ENCODE results near the gene DNMT3A.

Gene DNMT3A

DNA sequence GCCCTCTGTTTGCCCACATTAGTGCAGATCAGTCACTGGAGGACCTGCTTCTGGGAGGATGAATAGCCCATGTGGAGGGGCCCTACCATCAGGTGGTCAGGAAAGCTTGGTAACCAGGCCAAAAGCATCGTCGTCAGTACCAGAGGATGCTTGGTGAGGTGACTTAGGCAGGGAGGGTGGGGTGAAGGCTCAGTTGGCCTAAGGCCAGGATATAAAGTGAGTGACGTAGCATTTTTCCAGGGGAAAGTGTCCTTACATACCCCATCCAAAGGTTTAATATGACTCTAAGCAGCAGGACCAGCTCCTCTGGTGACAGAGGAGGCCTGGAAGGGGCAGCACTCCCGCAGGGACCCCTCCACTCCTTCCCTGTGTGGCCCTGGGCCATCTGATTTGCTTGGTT is 27.7 kb upstream of the DNMT3A start:
- Histone ChIP-seq H3K4me3 (ENCODE audit: low read length in 2 of 2) (no peak overlapping the region), H3K9me3 (replicated peaks in 1 of 2; ENCODE audit: control insufficient read depth in 2 of 2, insufficient read depth in 1 of 2, low read depth in 1 of 2, low read length in 2 of 2) (no peaks in the 10 kb centered on the region), H2BK120ac (ENCODE audit: low read depth, low read length) (no peak overlapping the region), H2BK5ac (ENCODE audit: low read length) (no peak overlapping the region), H3K27me3 (ENCODE audit: control insufficient read depth in 3 of 3, insufficient read depth in 3 of 3, low read depth in 1 of 3, low read length in 3 of 3) (peaks cover 0 to 20% (median 0%) of the 10 kb centered on the region in 3 experiments), H3K18ac (ENCODE audit: low read length) (peak overlapping the region; percentile 4), H3K14ac (ENCODE audit: low read length) (no peak overlapping the region), H3K4me2 (ENCODE audit: insufficient read depth, low read length, poor library complexity, severe bottlenecking) (no peak overlapping the region), H3K79me1 (ENCODE audit: low read depth, low read length) (no peaks in the 10 kb centered on the region), H3K4me1 (ENCODE audit: control insufficient read depth in 2 of 2, insufficient read depth in 1 of 2, low read depth in 1 of 2, low read length in 2 of 2) (peaks cover 6 to 22% of the 10 kb centered on the region in 2 donors), H3K4ac (ENCODE audit: low read length) (no peak overlapping the region), H3K27ac (replicated peaks; ENCODE audit: low read length) (no peak overlapping the region), H2BK15ac (ENCODE audit: low read length) (no peak overlapping the region), H4K8ac (ENCODE audit: low read depth, low read length) (no peak overlapping the region), H2AK5ac (ENCODE audit: low read depth, low read length) (no peak overlapping the region), H3K36me3 (replicated peaks in 1 of 2; ENCODE audit: control insufficient read depth in 2 of 2, insufficient read depth in 2 of 2, low read length in 2 of 2) (no peaks in the 10 kb centered on the region), H2BK12ac (ENCODE audit: low read length) (no peak overlapping the region), H4K91ac (ENCODE audit: low read depth, low read length, poor library complexity) (no peak overlapping the region), H2AFZ (ENCODE audit: low read length) (no peak overlapping the region), H3K23ac (ENCODE audit: low read depth, low read length, poor library complexity) (no peak overlapping the region), H3K9ac (ENCODE audit: low read depth, low read length, poor library complexity) (no peak overlapping the region)
- WGBS, 2 donors (ENCODE audit: extremely low coverage in 2 of 2, insufficient read length in 2 of 2, insufficient replicate concordance in 1 of 2) = no CpG with 5 or more reads among the region's 4 CpGs
- DNase-seq (ENCODE audit: low spot score) = no peak

DNA sequence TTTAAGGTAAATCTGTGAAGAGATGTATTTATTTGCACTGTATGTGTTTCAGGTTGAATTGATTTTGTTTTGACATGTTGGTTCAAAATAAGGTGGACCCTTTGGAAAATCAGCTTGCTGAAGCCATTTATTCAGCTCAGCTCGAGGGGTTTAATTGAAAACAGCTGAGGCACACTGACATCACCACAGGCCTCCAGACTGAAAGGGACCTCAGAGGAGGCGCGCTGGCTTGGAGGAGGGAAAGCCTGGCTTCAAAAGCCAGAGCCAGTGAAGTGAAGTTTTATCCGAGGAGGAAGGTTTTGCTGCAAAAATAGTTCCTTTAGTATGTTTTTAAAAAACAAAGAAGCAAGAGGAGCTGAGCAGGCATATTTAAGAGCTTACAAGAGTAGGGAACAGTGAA is 26.9 kb upstream of the DNMT3A start:
- H3K14ac ChIP-seq (ENCODE audit: low read length) = no peak overlapping the region
- no peak overlapping the region for H4K8ac ChIP-seq (ENCODE audit: low read depth, low read length)
- H2BK15ac ChIP-seq (ENCODE audit: low read length) = no peak overlapping the region
- no peaks in the 10 kb centered on the region for H3K79me1 ChIP-seq (ENCODE audit: low read depth, low read length)
- no peak overlapping the region for H3K18ac ChIP-seq (ENCODE audit: low read length)
- H2AK5ac ChIP-seq (ENCODE audit: low read depth, low read length) = no peak overlapping the region
- H3K4me2 ChIP-seq (ENCODE audit: insufficient read depth, low read length, poor library complexity, severe bottlenecking) = no peak overlapping the region
- no peak overlapping the region for H3K4me3 ChIP-seq (ENCODE audit: low read length in 2 of 2)
- no peaks in the 10 kb centered on the region for H3K36me3 ChIP-seq (replicated peaks in 1 of 2; ENCODE audit: control insufficient read depth in 2 of 2, insufficient read depth in 2 of 2, low read length in 2 of 2)
- peaks cover 0 to 27% (median 0%) of the 10 kb centered on the region in 3 experiments for H3K27me3 ChIP-seq (ENCODE audit: control insufficient read depth in 3 of 3, insufficient read depth in 3 of 3, low read depth in 1 of 3, low read length in 3 of 3)
- no CpG with 5 or more reads among the region's 4 CpGs for WGBS, 2 donors (ENCODE audit: extremely low coverage in 2 of 2, insufficient read length in 2 of 2, insufficient replicate concordance in 1 of 2)
- no peaks in the 10 kb centered on the region for H3K9me3 ChIP-seq (replicated peaks in 1 of 2; ENCODE audit: control insufficient read depth in 2 of 2, insufficient read depth in 1 of 2, low read depth in 1 of 2, low read length in 2 of 2)
- H3K9ac ChIP-seq (ENCODE audit: low read depth, low read length, poor library complexity) = no peak overlapping the region
- no peak overlapping the region for H4K91ac ChIP-seq (ENCODE audit: low read depth, low read length, poor library complexity)
- H3K4me1 ChIP-seq (ENCODE audit: control insufficient read depth in 2 of 2, insufficient read depth in 1 of 2, low read depth in 1 of 2, low read length in 2 of 2) = peaks cover 6 to 22% of the 10 kb centered on the region in 2 donors
- H2BK12ac ChIP-seq (ENCODE audit: low read length) = no peak overlapping the region
- no peak overlapping the region for H2BK120ac ChIP-seq (ENCODE audit: low read depth, low read length)
- no peak overlapping the region for H3K4ac ChIP-seq (ENCODE audit: low read length)
- no peak overlapping the region for H2AFZ ChIP-seq (ENCODE audit: low read length)
- DNase-seq (ENCODE audit: low spot score) = no peak
- H3K23ac ChIP-seq (ENCODE audit: low read depth, low read length, poor library complexity) = no peak overlapping the region
- H2BK5ac ChIP-seq (ENCODE audit: low read length) = no peak overlapping the region
- no peak overlapping the region for H3K27ac ChIP-seq (replicated peaks; ENCODE audit: low read length)

DNA sequence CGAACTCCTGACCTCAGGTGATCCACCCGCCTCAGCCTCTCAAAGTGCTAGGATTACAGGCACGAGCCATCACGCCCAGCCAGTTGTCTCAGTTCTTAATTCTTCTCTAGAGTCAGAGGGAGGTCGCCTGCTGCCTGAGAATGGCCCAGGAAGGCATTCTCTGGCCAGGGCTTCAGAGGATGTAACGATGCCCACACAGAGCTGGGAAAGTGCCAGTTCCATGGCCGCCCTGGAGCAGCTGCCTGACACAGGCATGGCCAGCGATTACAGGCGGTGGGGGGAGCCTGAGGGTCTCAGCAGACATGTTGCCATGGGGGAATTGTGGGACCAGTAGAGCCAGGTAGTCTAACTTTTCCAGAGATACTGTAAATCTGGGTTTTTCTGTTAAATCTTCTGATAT is 25.6 kb upstream of the DNMT3A start:
- Histone ChIP-seq H3K4me3 (ENCODE audit: low read length in 2 of 2) (no peak overlapping the region), H3K36me3 (replicated peaks in 1 of 2; ENCODE audit: control insufficient read depth in 2 of 2, insufficient read depth in 2 of 2, low read length in 2 of 2) (no peaks in the 10 kb centered on the region)

DNA sequence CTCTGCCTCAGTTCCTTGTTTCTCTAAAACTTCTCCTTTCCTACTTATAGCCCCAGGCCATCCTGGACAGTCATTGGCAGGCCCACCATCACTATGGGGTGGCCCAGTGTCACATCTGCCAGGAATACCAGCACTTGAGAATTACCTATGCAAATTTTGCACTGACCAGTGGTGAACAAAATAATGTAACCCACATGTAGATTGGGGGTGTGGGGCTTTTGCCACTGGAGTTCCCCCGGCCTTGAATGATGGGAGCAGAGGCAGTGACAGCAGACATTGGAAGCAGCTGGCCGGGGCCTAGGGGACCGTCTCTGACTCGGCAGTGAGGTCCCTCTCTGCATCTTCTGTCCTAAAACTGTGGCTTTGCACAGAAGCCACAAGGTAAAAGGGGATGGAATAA is 24.9 kb upstream of the DNMT3A start:
- Histone ChIP-seq H2BK15ac (ENCODE audit: low read length) (no peak overlapping the region), H4K8ac (ENCODE audit: low read depth, low read length) (no peak overlapping the region), H3K9ac (ENCODE audit: low read depth, low read length, poor library complexity) (no peak overlapping the region), H3K27me3 (ENCODE audit: control insufficient read depth in 3 of 3, insufficient read depth in 3 of 3, low read depth in 1 of 3, low read length in 3 of 3) (peaks cover 0 to 34% (median 0%) of the 10 kb centered on the region in 3 experiments), H3K9me3 (replicated peaks in 1 of 2; ENCODE audit: control insufficient read depth in 2 of 2, insufficient read depth in 1 of 2, low read depth in 1 of 2, low read length in 2 of 2) (no peaks in the 10 kb centered on the region), H3K14ac (ENCODE audit: low read length) (no peak overlapping the region), H2BK12ac (ENCODE audit: low read length) (no peak overlapping the region), H2AK5ac (ENCODE audit: low read depth, low read length) (no peak overlapping the region), H3K4me1 (ENCODE audit: control insufficient read depth in 2 of 2, insufficient read depth in 1 of 2, low read depth in 1 of 2, low read length in 2 of 2) (peaks cover under 1 to 7% of the 10 kb centered on the region in 2 donors), H3K27ac (replicated peaks; ENCODE audit: low read length) (no peak overlapping the region), H3K79me1 (ENCODE audit: low read depth, low read length) (no peaks in the 10 kb centered on the region), H2AFZ (ENCODE audit: low read length) (no peak overlapping the region), H3K36me3 (replicated peaks in 1 of 2; ENCODE audit: control insufficient read depth in 2 of 2, insufficient read depth in 2 of 2, low read length in 2 of 2) (no peaks in the 10 kb centered on the region), H2BK120ac (ENCODE audit: low read depth, low read length) (no peak overlapping the region), H3K4me3 (ENCODE audit: low read length in 2 of 2) (no peak overlapping the region), H3K4ac (ENCODE audit: low read length) (no peak overlapping the region), H3K23ac (ENCODE audit: low read depth, low read length, poor library complexity) (no peak overlapping the region), H3K4me2 (ENCODE audit: insufficient read depth, low read length, poor library complexity, severe bottlenecking) (no peak overlapping the region), H3K18ac (ENCODE audit: low read length) (no peak overlapping the region), H4K91ac (ENCODE audit: low read depth, low read length, poor library complexity) (no peak overlapping the region), H2BK5ac (ENCODE audit: low read length) (no peak overlapping the region)
- WGBS, 2 donors (ENCODE audit: extremely low coverage in 2 of 2, insufficient read length in 2 of 2, insufficient replicate concordance in 1 of 2) = no CpG with 5 or more reads among the region's 4 CpGs
- no peak for DNase-seq (ENCODE audit: low spot score)

More for the DNA sequence above, 25.6 kb upstream of the DNMT3A start:
- H3K79me1 ChIP-seq (ENCODE audit: low read depth, low read length) = no peaks in the 10 kb centered on the region
- no peak overlapping the region for H2BK120ac ChIP-seq (ENCODE audit: low read depth, low read length)
- H3K23ac ChIP-seq (ENCODE audit: low read depth, low read length, poor library complexity) = no peak overlapping the region
- H3K27ac ChIP-seq (replicated peaks; ENCODE audit: low read length) = no peak overlapping the region
- no CpG with 5 or more reads among the region's 9 CpGs for WGBS, 2 donors (ENCODE audit: extremely low coverage in 2 of 2, insufficient read length in 2 of 2, insufficient replicate concordance in 1 of 2)
- H3K9ac ChIP-seq (ENCODE audit: low read depth, low read length, poor library complexity) = no peak overlapping the region
- no peak overlapping the region for H3K4me2 ChIP-seq (ENCODE audit: insufficient read depth, low read length, poor library complexity, severe bottlenecking)
- DNase-seq (ENCODE audit: low spot score) = no peak
- H3K4me1 ChIP-seq (ENCODE audit: control insufficient read depth in 2 of 2, insufficient read depth in 1 of 2, low read depth in 1 of 2, low read length in 2 of 2) = peaks cover under 1 to 13% of the 10 kb centered on the region in 2 donors
- peak overlapping the region; percentile 83 for H2AK5ac ChIP-seq (ENCODE audit: low read depth, low read length)
- peaks cover 0 to 33% (median 0%) of the 10 kb centered on the region in 3 experiments for H3K27me3 ChIP-seq (ENCODE audit: control insufficient read depth in 3 of 3, insufficient read depth in 3 of 3, low read depth in 1 of 3, low read length in 3 of 3)
- no peak overlapping the region for H4K91ac ChIP-seq (ENCODE audit: low read depth, low read length, poor library complexity)
- no peak overlapping the region for H3K14ac ChIP-seq (ENCODE audit: low read length)
- no peak overlapping the region for H4K8ac ChIP-seq (ENCODE audit: low read depth, low read length)
- H2BK5ac ChIP-seq (ENCODE audit: low read length) = no peak overlapping the region
- no peak overlapping the region for H2AFZ ChIP-seq (ENCODE audit: low read length)
- no peak overlapping the region for H3K4ac ChIP-seq (ENCODE audit: low read length)
- peak overlapping the region; percentile 68 for H3K18ac ChIP-seq (ENCODE audit: low read length)
- H2BK12ac ChIP-seq (ENCODE audit: low read length) = no peak overlapping the region
- H2BK15ac ChIP-seq (ENCODE audit: low read length) = peak overlapping the region; percentile 45
- no peaks in the 10 kb centered on the region for H3K9me3 ChIP-seq (replicated peaks in 1 of 2; ENCODE audit: control insufficient read depth in 2 of 2, insufficient read depth in 1 of 2, low read depth in 1 of 2, low read length in 2 of 2)

Measured in neuronal stem cell (in vitro differentiated cells).